NK-92 treated with Interleukin-12 subunit alpha and Interleukin-12 subunit beta, amount 100 ng/mL, for 24 hours (cell line): ENCODE data around the gene PLEKHH3.

ENCODE experiments used
- DNase-seq: peaks from one replicate; lab custom pipeline; 2025; lab: John Stamatoyannopoulos, UW

Gene PLEKHH3, protein sequence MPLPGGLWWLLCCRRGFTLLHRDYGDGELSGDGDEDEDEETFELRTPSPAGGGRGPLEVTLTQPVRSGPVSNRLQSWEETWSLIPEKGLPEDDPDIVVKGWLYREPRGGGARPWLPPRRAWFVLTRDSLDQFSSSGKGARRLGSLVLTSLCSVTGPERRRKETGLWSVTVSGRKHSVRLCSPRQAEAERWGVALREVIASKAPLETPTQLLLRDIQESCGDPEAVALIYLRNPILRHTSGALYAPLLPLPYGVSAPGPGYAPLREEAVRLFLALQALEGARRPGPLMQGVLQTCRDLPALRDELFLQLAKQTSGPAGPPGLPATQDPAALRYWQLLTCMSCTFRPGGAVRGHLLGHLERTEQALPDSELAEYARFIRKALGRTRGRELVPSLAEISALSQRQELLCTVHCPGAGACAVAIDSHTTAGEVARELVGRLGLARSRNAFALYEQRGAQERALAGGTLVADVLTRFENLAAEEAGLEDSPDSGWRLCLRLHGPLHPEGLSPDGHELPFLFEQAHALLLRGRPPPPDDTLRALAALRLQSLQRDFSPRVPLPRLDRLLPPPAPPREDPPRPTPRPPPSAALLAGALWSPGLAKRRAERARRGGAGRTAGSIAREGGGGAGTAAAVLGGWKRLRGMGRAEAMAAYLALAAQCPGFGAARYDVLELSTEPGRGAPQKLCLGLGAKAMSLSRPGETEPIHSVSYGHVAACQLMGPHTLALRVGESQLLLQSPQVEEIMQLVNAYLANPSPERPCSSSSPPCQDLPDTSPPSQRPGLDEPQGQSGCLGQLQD

DNA sequence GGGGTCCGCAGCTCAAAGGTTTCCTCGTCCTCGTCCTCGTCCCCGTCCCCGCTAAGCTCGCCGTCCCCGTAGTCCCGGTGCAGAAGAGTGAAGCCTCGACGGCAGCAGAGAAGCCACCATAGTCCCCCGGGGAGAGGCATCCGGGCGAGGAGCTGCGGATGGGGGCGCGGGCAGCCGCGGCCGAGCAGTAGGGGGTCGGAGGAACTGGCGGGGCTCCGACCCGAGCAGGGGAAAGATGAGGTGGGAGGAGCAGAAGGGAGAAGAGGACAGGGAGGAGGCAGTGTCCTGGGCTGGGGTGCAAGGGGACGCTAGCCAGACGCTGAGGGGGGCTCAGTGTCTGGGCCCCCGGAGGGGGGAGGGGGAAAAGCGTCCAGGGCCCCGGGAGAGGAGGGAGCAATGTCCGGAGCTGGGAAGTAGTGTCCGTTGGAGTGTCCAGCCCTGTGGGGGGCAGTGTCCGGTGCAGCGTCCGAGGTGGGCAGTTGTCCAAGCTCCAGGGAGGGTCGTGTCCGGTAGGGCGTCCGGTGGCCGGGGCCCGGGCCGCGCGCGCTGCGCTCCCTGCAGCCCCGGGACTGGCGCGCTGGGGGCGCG lies at the start of gene PLEKHH3:
Gene PLEKHH3 (minus strand): TSS at position 571 of the 588 bp plus-strand sequence. CDS start 431 bp downstream, at position 140.
- DNase-seq, result no peak

DNA sequence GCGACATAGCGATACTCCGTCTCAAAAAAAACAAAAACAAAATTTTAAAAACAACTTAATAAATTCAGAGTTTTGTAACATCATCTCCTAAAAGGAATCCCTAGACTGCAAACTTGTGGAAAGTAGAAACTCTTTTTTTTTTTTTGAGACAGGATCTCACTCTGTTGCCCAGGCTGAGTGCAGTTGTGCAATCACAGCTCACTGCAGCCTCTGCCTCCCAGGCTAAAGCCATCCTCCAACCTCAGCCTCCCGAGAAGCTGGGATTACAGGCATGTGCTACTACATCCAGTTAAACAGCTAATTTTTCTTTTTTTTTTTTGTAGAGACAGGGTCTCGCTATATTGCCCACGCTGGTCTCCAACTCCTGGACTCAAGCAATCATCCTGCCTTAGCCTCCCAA lies 48.3 kb upstream of the PLEKHH3 start:
- no peak for DNase-seq

DNA sequence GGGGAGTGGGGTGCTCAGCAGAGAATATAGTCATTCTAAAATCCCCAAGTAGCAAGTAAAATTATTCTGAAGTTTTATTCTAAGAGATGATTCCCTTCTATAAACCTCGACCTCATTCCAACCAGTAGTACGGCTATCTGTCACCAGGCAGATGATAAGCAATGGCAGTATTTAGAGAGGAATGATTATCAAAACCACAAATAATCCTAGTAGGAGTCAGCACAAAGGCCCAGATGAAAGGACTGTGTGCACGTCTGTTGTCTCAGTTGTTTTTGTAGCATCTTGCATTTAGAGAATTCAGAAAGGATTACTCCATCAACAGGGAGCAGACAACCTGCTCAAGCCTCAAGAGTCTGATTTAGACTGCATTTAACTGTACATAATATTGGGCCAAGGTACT lies 46.8 kb upstream of the PLEKHH3 start:
- no peak for DNase-seq

DNA sequence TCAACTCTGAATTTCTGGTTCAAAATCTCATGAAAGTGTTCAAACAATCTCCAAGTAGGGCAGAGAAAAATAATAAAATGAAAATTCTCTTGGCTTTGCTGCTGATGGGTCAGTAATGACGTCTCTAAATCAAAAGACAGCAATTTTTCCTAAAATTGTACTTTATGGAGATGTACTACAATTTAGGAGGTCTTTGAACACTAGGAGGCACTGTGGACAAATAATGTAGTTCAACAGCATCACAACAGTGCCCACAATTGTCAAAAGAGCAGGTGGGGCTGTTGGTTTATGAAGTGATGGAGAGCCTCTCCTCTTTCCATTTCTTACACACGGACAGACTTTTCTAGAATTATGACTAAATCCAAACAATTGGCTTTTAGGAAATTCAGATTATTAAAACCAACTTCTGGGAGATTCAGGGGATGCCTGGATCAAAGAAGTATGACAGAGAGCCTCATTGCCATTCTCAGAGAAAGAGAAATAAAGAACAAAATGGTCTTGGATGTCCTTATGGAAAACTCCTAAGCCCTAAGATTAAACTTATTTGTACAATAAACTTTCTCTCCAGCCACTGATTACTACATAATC lies 44.3 kb upstream of the PLEKHH3 start:
- DNase-seq, result no peak

DNA sequence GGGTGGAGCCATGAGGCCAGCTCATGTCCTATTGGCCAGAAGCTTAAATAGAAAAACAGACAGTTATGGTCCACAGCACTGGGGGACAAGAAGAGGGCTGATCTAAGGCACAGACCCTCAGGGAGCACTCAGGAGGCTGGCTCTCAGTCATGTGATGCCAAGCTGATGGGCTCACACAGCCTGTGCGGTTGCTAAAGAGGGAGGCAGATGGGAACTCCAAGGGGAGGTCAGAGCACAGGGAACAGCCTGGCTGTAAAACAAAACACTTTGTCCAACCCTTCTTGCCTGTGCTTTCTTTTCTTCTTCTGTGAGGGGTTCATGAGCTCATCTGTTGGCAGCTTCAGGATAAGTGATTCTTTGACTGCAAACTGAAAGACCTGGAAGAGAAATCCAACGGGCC lies 32.8 kb upstream of the PLEKHH3 start:
- peak; percentile 55 for DNase-seq

DNA sequence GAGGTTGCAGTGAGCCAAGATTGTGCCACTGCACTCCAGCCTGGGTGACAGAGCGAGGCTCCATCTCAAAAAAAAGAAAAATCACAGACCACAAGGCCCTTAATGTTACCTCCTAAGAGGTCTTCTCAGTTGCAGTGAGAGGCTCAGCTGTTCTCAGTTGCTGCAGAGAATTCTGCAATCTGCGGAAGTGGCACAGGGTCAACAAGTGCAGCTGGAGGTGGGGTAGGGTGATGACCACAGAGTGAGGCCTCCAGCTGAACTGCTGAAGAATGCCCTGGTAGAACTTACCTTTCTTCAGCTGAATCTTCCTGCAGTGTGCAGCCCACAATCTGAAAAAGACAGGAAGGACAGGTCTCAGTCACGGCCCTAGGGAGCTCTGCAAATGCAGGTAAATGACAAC lies 31.8 kb upstream of the PLEKHH3 start:
- DNase-seq, result peak; percentile 84

DNA sequence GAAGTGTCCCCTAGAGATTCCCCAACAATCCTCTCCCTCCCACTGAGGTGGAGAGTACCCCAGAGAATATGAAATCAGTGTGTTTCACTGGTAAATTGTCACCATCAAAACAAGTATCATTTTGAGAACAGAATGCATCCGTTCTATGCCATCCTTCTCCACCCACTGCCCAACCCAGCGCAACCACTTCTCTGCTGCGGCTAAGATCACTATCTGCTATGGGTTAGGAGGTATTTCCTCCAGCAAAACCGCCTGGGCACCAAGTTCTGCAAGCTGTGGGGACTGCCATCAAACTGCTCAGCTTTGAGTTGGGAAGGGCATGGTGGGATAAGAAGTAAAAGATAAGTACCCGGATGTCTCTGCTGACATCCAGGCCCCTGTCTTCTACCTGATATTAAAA lies 29.9 kb upstream of the PLEKHH3 start:
- DNase-seq, result no peak

DNA sequence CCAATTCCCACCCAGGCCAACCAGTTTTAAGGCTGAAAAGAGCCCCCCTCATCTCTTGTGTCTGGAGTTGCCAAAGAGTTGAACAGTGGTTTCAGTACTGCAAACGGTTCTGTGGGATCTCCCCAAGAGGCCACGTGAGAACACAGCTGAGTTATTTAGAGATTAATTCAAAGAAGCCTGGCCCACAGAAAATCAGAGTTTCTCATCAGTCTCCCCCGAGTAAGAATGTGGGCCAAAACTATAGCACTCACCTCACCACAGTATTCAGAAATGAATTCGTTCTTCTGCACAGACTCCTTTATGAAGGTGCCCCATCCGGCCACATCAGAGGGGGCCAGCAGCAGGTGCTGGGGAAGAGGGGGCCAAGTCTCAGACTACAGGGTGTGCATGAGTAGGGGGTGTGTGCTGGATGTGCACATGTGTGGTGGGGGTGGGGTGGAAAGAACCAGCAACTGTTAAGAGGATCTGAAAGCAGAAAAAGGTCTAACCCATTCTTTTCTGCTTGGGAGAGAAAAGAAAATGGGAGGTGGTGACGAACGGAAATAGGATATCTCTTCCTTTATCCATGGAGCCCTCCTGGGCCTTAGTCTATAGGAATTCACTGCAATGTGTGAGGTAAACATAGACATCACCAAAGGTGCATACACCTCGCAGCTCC lies 28.2 kb upstream of the PLEKHH3 start:
- peak; percentile 45 for DNase-seq

DNA sequence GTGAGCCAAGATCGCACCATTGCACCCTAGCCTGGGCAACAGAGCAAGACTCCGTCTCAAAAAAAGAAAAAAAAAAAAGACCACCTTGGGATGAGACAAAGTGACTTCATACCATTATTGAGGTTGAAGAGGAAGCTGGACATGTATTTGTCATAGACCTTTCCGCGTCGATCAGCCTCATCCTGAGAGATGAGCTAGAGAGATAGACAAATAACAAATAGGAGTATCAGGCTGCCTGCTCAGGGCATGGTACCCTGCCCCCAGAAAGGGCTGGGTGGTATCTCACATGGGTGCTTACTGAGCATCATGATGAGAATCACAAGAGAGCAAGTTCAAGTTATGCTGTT lies 27.7 kb upstream of the PLEKHH3 start:
- no peak for DNase-seq

DNA sequence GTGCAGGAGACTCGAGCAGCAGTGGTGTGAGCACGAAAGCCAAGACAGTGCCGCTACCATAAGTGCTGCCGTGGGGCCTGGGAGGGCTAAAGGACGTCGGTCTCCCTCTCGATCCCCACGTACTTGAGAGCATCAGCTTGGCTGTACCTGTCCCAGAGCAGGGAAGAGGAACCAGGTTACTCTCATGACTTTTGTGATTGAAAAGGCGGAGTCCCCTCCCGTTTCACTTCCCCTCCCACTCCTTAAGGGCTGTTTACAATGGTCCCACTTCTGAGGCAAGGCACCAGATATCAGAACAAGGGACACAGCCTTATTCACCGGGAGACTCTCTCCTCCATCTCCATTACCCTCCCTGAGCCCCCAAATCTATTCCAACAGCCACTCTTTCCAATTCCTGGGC lies 25.7 kb upstream of the PLEKHH3 start:
- no peak for DNase-seq

DNA sequence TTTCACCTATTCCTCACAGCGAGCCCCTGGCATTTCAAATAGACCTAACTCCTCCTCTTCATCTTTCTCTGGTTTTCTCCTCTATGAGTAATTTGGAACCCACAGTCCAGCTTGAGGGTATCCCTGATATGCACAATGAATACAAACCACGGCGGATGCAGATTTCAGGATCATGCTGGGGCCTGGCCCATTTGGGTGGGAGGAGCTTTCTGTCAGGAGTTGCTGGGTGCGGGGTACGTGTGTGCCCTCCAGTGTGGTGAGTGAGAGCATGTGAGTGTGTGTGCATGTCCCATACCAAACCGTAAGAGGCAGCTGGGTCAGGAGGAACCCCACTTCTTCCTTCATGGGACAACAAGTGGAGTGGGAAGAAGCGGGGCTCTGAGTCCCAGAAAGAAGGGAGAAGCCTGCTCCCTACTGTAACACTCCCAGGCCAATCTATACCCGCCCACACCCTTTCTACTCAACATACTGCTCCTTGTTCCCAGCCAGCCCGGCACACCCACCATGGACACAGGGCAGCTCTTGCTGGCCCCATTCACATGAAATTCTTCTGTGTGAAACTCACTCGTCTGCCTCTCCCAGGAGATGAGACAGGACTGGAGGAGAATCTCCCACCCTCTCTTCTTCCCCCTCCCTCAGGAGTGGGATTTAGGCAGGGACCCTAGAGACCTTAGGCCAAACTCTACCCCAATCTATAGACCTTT lies 23.9 kb upstream of the PLEKHH3 start:
- DNase-seq, result no peak

DNA sequence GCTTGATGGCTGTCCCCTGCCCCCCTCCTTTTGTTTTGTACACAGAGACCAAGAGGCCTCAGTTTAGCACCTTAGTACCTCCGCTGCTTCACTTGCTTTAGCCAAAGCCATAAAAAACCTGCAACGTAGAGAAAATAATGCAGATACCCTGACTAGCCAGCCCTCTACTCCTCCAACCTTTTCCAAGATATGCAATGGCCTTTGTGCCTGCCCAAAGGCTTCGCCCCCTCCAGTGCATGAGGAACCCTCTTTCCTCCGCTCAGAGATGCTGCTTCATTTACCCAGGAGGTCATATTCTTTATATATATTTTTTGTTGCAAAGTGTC lies 22.6 kb upstream of the PLEKHH3 start:
- DNase-seq, result no peak

DNA sequence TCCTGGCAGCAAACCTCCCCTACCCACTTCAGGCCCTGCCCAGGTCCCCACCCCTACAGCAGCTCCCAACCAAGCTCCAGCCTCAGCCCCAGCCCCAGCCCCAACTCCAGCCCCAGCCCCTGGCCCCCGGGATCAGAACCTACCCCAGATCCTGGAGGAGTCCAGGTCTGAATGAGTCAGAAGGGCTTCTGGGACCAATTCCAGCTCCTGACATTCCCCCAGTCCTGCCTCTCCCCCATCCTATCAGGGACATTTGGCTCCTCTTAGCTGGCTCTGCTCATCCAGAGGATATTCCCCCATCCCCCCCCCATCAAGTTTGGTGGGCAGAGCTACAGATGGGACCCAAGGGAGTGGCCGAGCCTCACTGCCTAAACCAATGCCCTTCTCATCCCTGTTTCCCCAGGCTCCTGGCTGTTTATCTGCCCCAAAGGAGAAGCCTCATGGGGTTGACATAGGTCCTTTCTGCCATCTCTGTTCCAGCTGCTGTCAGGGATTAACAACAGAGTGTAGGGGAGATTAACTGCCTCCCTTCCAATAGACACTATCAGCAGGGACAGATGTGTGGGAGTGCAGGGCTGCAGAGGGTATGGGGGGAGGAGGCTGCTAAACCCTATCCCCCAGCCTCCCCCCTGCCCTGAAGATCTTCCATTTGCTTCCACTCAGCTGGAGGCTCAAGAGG lies 22.1 kb upstream of the PLEKHH3 start:
- no peak for DNase-seq

DNA sequence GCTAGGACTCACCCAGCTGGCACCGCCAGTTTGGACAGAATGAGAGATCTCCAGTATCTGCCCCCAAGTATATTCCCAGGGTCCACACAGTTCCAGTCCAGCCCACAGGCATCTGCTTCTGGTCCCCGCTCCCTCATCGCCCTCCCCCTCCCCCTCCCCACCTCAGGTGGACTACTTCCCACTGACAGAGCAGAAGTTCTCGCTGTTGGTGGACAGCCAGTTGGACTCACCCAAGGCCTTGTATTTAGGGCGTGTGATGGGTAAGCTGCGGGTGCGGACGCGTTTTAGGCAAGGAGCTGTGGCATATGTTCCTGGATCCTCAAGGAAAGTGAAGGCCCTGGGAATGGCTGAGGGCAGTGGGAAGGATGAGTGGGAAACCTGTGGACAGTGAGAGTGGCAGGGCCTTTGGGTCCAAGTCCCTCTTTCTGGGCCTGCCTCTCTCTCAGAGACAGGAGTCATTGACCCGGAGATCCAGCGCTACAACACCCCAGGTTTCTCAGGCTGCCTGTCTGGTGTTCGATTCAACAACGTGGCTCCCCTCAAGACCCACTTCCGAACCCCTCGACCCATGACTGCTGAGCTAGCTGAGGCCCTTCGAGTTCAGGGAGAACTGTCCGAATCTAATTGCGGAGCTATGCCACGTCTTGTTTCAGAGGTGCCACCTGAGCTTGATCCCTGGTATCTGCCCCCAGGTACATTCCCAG lies 20.5 kb upstream of the PLEKHH3 start:
- DNase-seq, result no peak

DNA sequence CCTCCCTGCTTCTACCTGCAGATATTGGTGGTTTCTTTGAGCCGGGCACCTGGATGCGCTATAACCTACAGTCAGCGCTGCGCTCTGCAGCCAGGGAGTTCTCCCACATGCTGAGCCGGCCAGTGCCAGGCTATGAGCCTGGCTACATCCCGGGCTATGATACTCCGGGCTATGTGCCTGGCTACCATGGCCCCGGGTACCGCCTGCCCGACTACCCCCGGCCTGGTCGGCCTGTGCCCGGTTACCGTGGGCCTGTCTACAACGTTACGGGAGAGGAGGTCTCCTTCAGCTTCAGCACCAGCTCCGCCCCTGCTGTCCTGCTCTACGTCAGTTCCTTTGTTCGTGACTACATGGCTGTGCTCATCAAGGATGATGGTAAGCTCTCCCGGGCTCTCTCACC lies 18.7 kb upstream of the PLEKHH3 start:
- DNase-seq, result no peak

DNA sequence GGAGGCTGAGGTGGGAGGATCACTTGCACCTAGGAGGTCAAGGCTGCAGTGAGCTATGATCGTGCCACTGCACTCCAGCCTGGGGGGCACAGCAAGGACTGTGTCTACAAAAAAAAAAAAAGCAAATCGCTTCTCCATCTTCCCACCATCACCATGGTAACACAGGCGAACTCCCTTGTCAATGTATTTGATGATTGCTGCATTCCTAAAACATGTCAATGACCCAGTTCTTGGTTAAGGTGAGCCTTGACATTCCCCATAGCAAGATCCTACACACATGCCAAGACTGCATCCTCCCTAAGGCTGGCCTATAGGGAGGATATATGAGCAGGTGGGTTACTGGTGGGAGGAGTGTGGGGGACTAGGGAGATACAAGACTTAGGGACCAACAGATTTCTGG lies 17.7 kb upstream of the PLEKHH3 start:
- no peak for DNase-seq

DNA sequence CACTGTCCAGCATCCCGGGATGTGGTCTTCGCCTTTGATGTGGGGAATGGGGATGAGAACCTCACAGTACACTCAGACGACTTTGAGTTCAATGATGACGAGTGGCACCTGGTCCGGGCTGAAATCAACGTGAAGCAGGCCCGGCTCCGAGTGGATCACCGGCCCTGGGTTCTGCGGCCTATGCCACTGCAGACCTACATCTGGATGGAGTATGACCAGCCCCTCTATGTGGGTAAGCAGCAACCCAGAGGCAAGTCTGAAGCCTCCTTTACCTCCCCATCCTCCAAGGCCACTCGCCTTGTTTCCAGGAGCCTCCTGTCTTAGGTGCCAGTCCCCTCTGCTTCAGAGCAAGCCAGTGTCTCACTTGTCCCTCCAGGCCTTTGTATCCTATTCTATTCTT lies 15.7 kb upstream of the PLEKHH3 start:
- DNase-seq, result no peak

DNA sequence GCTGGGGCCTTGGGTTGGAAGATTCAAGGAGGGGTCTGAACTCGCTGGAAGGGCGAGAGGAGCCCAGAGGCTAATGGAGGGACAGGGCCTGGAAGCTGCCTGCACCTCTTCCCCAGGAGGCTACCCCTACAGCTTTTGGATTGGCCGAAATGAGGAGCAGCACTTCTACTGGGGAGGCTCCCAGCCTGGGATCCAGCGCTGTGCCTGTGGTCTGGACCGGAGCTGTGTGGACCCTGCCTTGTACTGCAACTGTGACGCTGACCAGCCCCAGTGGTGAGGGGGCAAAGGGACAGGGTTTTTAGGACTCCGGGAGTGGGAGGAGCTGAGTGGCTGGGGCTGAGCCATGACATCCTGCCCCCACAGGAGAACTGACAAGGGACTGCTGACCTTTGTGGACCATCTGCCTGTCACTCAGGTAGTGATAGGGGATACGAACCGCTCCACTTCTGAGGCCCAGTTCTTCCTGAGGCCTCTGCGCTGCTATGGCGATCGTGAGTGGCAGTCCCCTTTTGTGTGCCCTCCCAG lies 14.3 kb upstream of the PLEKHH3 start:
- no peak for DNase-seq

DNA sequence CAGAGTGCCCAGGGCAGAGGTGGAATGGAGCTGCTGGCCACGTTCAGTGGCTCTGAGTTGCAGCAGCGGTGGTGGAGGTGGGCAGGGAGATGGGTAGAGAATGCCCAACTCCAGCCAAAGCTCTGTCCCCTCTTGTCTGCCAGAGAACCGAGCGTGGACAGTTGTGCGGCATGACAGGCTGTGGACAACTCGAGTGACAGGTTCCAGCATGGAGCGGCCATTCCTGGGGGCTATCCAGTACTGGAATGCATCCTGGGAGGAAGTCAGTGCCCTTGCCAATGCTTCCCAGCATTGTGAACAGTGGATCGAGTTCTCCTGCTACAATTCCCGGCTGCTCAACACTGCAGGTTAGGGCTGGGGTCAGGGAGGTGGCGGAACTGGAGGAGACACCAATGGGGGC lies 13.8 kb upstream of the PLEKHH3 start:
- no peak for DNase-seq

DNA sequence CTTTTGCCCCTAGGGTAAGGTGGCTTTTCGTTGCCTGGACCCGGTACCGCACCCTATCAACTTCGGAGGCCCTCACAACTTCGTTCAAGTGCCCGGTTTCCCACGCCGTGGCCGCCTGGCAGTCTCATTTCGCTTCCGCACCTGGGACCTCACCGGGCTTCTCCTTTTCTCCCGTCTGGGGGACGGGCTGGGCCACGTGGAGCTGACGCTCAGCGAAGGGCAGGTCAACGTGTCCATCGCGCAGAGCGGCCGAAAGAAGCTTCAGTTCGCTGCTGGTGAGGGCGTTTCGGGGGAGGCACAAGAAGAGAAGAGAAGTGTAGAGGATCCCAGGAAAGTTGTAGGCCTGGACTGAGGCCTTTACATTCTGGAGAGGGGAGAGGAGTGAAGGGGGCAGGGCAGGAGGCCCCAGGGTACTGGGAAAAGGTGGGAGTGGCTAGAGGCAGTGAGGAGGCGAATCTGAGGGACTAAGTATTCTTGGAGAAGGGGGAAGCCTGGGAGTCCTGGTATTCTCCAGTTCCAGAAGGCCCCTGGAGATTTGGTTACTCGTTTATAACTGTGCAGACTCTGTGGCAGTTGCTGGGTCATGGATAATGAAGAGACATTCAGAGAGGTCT lies 11.0 kb upstream of the PLEKHH3 start:
- DNase-seq, result no peak
